Upper lobe of right lung (tissue), 1 donor: ENCODE results near the gene FRS3. TPM values are rescaled to one million over a fixed set of nuclear protein-coding genes. Genes with fewer than 3 reads are reported as not detected.

Source experiments
- ATAC-seq: fragments of 200-7000 bp; cut with Tn5 transposase; one replicate; pipeline ENCODE4 v1.9.1; 2020; ENCODE audit warnings: mild to moderate bottlenecking, moderate library complexity
- DNase-seq: peaks from one replicate; pipeline ENCODE4 v3.0.0-alpha.2; 2020
- H3K27ac ChIP-seq: fragments of 200-600 bp; one replicate; pipeline ENCODE4 v1.8.0; 2022
- H3K27me3 ChIP-seq: fragments of 200-600 bp; one replicate; pipeline ENCODE4 v1.8.0; 2022; ENCODE audit warnings: mild to moderate bottlenecking
- H3K36me3 ChIP-seq: fragments of 200-600 bp; one replicate; pipeline ENCODE4 v1.8.0; 2022
- H3K4me1 ChIP-seq: fragments of 200-600 bp; one replicate; pipeline ENCODE4 v1.8.0; 2022
- H3K4me3 ChIP-seq: fragments of 200-600 bp; one replicate; pipeline ENCODE4 v1.8.0; 2022; ENCODE audit warnings: mild to moderate bottlenecking
- H3K9me3 ChIP-seq: fragments of 200-600 bp; one replicate; pipeline ENCODE4 v1.8.0; 2022
- intact Hi-C: fragments of 100-400 bp; cut with DNase I; formaldehyde crosslinking; loops from one replicate; pipeline ENCODE4 v1.11.0; 2022
- total RNA-seq: library from RNA; stranded (reverse); fragmentation: NEBNext Ultra II Directional; extraction: Animal tissue kit (Norgen Biotek cat#: 25700); gene quantifications from one replicate; pipeline ENCODE4 v1.2.1, GENCODE V29; 2021
- TF ChIP-seq, protein P1 (sequence below): fragments of 200-600 bp; IDR thresholded peaks from one replicate; pipeline ENCODE4 v1.8.0; 2022; ENCODE audit warnings: antibody characterized with exemption
- donor health status: DM: no; HTN: yes; CAD: no; lungs with severe emphysema.

FRS3 gene
- total RNA-seq, 1 donor from 2014 or later, result 8.5 TPM

DNA sequence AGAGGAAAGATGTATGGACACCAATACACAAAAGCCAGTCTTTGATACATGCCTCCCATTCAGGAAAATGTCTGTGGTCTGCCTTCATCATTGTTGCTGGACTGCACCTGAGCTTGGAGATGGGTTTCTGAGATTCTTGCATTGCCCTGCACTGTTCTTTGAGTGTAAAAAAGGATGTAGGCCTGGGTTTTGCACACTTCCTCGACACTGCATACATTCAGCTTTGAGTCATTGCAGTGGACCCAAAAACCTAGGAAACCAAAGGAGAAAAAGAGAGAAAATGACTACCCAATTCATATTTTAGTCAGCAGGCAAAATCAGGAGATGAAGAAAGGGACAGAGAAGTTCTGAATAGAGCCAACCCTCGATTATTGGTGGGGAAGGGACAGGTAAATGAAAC lies 16.8 kb upstream of the FRS3 start:
- no peak for DNase-seq
- H3K4me1 ChIP-seq, result no peaks in the 10 kb centered on the region
- H3K4me3 ChIP-seq, result no peak overlapping the region
- intact Hi-C loops, result no loop called here
- ATAC-seq, result no peak
- no peak overlapping the region for H3K27ac ChIP-seq
- TF ChIP-seq, protein P1, sequence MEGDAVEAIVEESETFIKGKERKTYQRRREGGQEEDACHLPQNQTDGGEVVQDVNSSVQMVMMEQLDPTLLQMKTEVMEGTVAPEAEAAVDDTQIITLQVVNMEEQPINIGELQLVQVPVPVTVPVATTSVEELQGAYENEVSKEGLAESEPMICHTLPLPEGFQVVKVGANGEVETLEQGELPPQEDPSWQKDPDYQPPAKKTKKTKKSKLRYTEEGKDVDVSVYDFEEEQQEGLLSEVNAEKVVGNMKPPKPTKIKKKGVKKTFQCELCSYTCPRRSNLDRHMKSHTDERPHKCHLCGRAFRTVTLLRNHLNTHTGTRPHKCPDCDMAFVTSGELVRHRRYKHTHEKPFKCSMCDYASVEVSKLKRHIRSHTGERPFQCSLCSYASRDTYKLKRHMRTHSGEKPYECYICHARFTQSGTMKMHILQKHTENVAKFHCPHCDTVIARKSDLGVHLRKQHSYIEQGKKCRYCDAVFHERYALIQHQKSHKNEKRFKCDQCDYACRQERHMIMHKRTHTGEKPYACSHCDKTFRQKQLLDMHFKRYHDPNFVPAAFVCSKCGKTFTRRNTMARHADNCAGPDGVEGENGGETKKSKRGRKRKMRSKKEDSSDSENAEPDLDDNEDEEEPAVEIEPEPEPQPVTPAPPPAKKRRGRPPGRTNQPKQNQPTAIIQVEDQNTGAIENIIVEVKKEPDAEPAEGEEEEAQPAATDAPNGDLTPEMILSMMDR, result no peak
- no peaks in the 10 kb centered on the region for H3K27me3 ChIP-seq
- peaks cover 40% of the 10 kb centered on the region for H3K36me3 ChIP-seq
- H3K9me3 ChIP-seq, result no peaks in the 10 kb centered on the region

DNA sequence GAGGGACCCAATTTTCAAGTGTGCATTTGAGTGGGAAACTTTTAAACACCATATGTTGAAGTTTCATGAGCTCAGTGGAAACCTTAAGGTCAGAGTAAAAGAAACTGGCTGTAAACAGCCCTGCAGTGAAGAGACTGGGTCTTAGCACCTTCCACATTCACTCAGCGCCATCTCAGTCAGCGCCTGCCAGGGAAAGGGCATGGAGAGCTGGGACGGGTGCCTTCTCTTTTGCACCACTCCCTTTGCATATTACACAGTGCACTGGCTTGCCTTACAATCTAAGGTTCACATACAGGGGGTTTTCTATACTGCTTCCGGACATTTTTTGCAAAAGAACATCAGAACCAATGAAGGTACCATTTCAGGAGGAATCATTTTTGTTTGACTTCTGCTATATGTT lies 12.3 kb upstream of the FRS3 start:
- intact Hi-C loops, result no loop called here
- TF ChIP-seq, protein P1, result no peak
- Histone ChIP-seq H3K9me3 (no peaks in the 10 kb centered on the region), H3K36me3 (peaks cover 56% of the 10 kb centered on the region), H3K27ac (no peak overlapping the region), H3K27me3 (no peaks in the 10 kb centered on the region), H3K4me3 (no peak overlapping the region), H3K4me1 (peaks cover 18% of the 10 kb centered on the region)
- DNase-seq, result no peak
- ATAC-seq, result no peak

DNA sequence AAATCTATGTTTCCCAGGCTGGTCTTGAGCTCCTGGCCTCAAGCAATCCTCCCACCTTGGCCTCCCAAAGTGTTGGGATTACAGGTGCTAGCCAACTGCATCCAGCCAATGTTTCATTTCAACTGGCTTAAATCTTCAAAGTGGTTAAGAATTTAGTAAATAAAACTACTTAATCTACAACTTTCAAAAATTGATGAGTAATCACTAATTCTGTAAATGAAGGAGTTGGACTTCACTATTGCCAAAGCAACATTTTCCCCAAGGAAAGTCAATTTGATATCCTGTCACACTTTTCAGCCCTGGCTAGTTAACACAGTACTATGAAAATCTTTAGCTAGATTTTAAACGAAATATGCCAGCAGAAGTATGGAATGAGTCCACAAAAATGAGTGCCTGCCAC lies 11.6 kb upstream of the FRS3 start:
- Histone ChIP-seq H3K27ac (no peak overlapping the region), H3K4me1 (peaks cover 18% of the 10 kb centered on the region), H3K4me3 (no peak overlapping the region), H3K9me3 (no peaks in the 10 kb centered on the region), H3K27me3 (no peaks in the 10 kb centered on the region), H3K36me3 (peaks cover 54% of the 10 kb centered on the region)
- intact Hi-C loops, result no loop called here
- TF ChIP-seq, protein P1, result no peak
- ATAC-seq, result no peak
- DNase-seq, result no peak

DNA sequence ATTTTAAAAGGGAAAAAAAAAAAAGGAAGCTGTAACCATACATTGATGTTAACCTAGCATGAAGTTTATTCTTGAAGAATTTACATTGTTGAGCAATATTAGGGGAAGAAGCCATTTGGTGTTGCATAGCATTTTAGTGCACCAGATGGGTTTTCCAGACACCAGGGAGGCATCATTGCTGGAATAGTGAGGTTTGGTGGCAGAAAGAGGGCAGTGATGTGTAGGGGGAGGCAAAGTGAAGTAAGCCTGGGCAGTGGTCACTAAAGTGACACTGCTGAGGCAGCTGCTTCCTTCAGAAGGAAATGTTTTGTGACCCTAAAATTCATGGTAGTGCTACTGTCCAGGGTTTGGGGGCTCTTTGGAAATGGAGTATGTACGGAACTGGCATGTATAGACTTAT lies 10.3 kb upstream of the FRS3 start:
- no peaks in the 10 kb centered on the region for H3K9me3 ChIP-seq
- peaks cover 44% of the 10 kb centered on the region for H3K36me3 ChIP-seq
- no peak overlapping the region for H3K27ac ChIP-seq
- H3K4me1 ChIP-seq, result peaks cover 30% of the 10 kb centered on the region
- DNase-seq (no peak), ATAC-seq (no peak)
- TF ChIP-seq, protein P1, result no peak
- H3K4me3 ChIP-seq, result no peak overlapping the region
- H3K27me3 ChIP-seq, result no peaks in the 10 kb centered on the region
- intact Hi-C loops, result no loop called here

DNA sequence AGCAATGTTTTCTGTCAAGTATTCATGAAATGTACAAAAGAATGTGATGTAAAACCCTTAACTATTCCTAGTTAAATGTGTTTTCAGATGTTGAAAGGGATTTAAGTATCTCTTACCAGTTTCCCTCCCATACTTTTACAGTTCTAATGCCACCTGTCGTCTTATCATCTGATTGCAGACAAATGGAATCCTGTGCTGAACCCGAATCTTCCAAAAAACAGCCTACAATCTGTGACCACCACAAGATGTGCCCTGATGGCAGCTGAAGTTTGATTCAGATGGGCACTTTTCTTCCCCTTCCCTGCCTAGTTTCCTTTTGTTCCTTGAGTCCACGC lies 9.7 kb upstream of the FRS3 start:
- H3K36me3 ChIP-seq, result peaks cover 37% of the 10 kb centered on the region
- H3K4me1 ChIP-seq, result peaks cover 37% of the 10 kb centered on the region
- no peak overlapping the region for H3K27ac ChIP-seq
- no peak for ATAC-seq
- intact Hi-C loops, result loop anchor here (5.0 to 10.0 kb wide), 2 partner anchors 145 to 253 kb away; no protein-coding TSS in a partner anchor
- TF ChIP-seq, protein P1, result no peak
- DNase-seq, result no peak
- no peak overlapping the region for H3K4me3 ChIP-seq
- no peaks in the 10 kb centered on the region for H3K9me3 ChIP-seq
- H3K27me3 ChIP-seq, result no peaks in the 10 kb centered on the region
